Mesenchymal stem cell (in vitro differentiated cells and primary cell): Measurements from ENCODE around the gene APBA1.

Experiments
- DNase-seq: peaks from one replicate; pipeline ENCODE4 v3.0.0-alpha.2; 2013
- H2AFZ ChIP-seq: one replicate; pipeline ENCODE4 v1.6.1; 2013; ENCODE audit warnings: low read depth, mild to moderate bottlenecking, control low read depth, inconsistent platforms, low read length, moderate library complexity
- H2AK5ac ChIP-seq: 2 replicates; pipeline ENCODE4 v1.6.1; 2013; ENCODE audit warnings: low read length, moderate library complexity, mild to moderate bottlenecking, inconsistent platforms; ENCODE audit not compliant: severe bottlenecking
- H2BK120ac ChIP-seq: one replicate; pipeline ENCODE4 v1.6.1; 2013; ENCODE audit warnings: low read depth, mild to moderate bottlenecking, inconsistent platforms, low read length, moderate library complexity
- H2BK12ac ChIP-seq, 2 experiments: one replicate each; pipeline ENCODE4 v1.6.1; 2013; ENCODE audit warnings: inconsistent platforms in 2 of 2, low read length in 2 of 2, mild to moderate bottlenecking in 2 of 2, moderate library complexity in 2 of 2, control low read depth in 1 of 2
- H2BK15ac ChIP-seq: one replicate; pipeline ENCODE4 v1.6.1; 2013; ENCODE audit warnings: mild to moderate bottlenecking, low read depth, inconsistent platforms; ENCODE audit not compliant: poor library complexity, severe bottlenecking
- H2BK5ac ChIP-seq: 2 replicates; pipeline ENCODE4 v1.6.1; 2013; ENCODE audit warnings: low read depth, mild to moderate bottlenecking, low read length, control low read depth, inconsistent platforms; ENCODE audit not compliant: poor library complexity, severe bottlenecking
- H3K14ac ChIP-seq, 2 experiments: one replicate each; pipeline ENCODE4 v1.6.1; 2013; ENCODE audit warnings: inconsistent platforms in 2 of 2, low read length in 2 of 2, control low read depth in 1 of 2, mild to moderate bottlenecking in 1 of 2, moderate library complexity in 1 of 2
- H3K18ac ChIP-seq, 2 experiments: one replicate each; pipeline ENCODE4 v1.6.1; 2013; ENCODE audit warnings: inconsistent platforms in 2 of 2, low read length in 2 of 2, control low read depth in 1 of 2, low read depth in 1 of 2, mild to moderate bottlenecking in 1 of 2
- H3K23ac ChIP-seq, 2 experiments: one replicate each; pipeline ENCODE4 v1.6.1; 2013; ENCODE audit warnings: inconsistent platforms in 2 of 2, low read length in 2 of 2, mild to moderate bottlenecking in 2 of 2, moderate library complexity in 2 of 2, control low read depth in 1 of 2
- H3K27ac ChIP-seq: 2 replicates; pipeline ENCODE4 v1.5.1; 2013; ENCODE audit warnings: mild to moderate bottlenecking, moderate library complexity, low read length, control low read depth, inconsistent platforms; ENCODE audit not compliant: poor library complexity, severe bottlenecking
- H3K27me3 ChIP-seq, 2 experiments: 2 replicates each; pipeline versions ENCODE4 v1.6.1 to v1.7.0; 2013; ENCODE audit warnings: low read length in 2 of 2, mild to moderate bottlenecking in 2 of 2, moderate library complexity in 2 of 2, control low read depth in 1 of 2, inconsistent platforms in 1 of 2; ENCODE audit not compliant: control insufficient read depth in 1 of 2, insufficient read depth in 1 of 2
- H3K36me3 ChIP-seq, 2 experiments: 2 replicates each; pipeline versions ENCODE4 v1.6.1 to v1.7.0; 2013; ENCODE audit warnings: low read length in 2 of 2, control low read depth in 1 of 2, inconsistent platforms in 1 of 2, low read depth in 1 of 2, mild to moderate bottlenecking in 1 of 2; ENCODE audit not compliant: insufficient read depth in 2 of 2, control insufficient read depth in 1 of 2
- H3K4ac ChIP-seq, 2 experiments: one replicate each; pipeline ENCODE4 v1.6.1; 2013; ENCODE audit warnings: inconsistent platforms in 2 of 2, low read length in 2 of 2, mild to moderate bottlenecking in 2 of 2, moderate library complexity in 2 of 2, control low read depth in 1 of 2, low read depth in 1 of 2
- H3K4me1 ChIP-seq: 2 replicates; pipeline ENCODE4 v1.6.1; 2013; ENCODE audit warnings: low read depth, low read length, control low read depth; ENCODE audit not compliant: control insufficient read depth, insufficient read depth
- H3K4me2 ChIP-seq: 2 replicates; pipeline ENCODE4 v1.6.1; 2013; ENCODE audit warnings: low read length, mild to moderate bottlenecking, inconsistent platforms; ENCODE audit not compliant: poor library complexity, severe bottlenecking
- H3K4me3 ChIP-seq, 2 experiments: 2 replicates each; pipeline versions ENCODE4 v1.5.1 to v1.7.0; 2013; ENCODE audit warnings: low read length in 2 of 2, mild to moderate bottlenecking in 2 of 2, control low read depth in 1 of 2, low read depth in 1 of 2; ENCODE audit not compliant: insufficient read depth in 1 of 2
- H3K79me1 ChIP-seq: replicated peaks from 2 replicates; pipeline ENCODE4 v1.6.1; 2013; ENCODE audit warnings: mild to moderate bottlenecking, control low read depth, low read length, inconsistent platforms; ENCODE audit not compliant: poor library complexity, severe bottlenecking
- H3K9ac ChIP-seq: 2 replicates; pipeline ENCODE4 v1.7.0; 2013; ENCODE audit warnings: mild to moderate bottlenecking, low read length, moderate library complexity
- H3K9me3 ChIP-seq: 2 replicates; pipeline ENCODE4 v1.7.0; 2013; ENCODE audit warnings: mild to moderate bottlenecking, low read length; ENCODE audit not compliant: control insufficient read depth
- H4K8ac ChIP-seq: one replicate; pipeline ENCODE4 v1.6.1; 2013; ENCODE audit warnings: inconsistent platforms, mild to moderate bottlenecking, low read length, moderate library complexity
- H4K91ac ChIP-seq: one replicate; pipeline ENCODE4 v1.6.1; 2013; ENCODE audit warnings: mild to moderate bottlenecking, low read length, inconsistent platforms
- WGBS: methylation state at CpG from one replicate; pipeline ENCODE4 v1.1.7; 2013; ENCODE audit warnings: mixed read lengths; 5-methylcytosine and 5-hydroxymethylcytosine counted together

The APBA1 gene

GRCh38 chr9:69554945-69555344 is 117.2 kb downstream of the APBA1 start:
- H3K4me3 ChIP-seq = no peak overlapping the region
- H3K4me2 ChIP-seq = no peak overlapping the region
- H3K27ac ChIP-seq = peak overlapping the region; percentile 86
- WGBS = 61% methylated on average over 4 of the region's 6 CpGs
- H2BK12ac ChIP-seq = no peak overlapping the region
- no peaks in the 10 kb centered on the region for H3K36me3 ChIP-seq
- no peak overlapping the region for H3K18ac ChIP-seq
- peaks cover 2% of the 10 kb centered on the region for H3K4me1 ChIP-seq
- H3K23ac ChIP-seq = no peak overlapping the region
- H3K79me1 ChIP-seq = no peaks in the 10 kb centered on the region
- no peaks in the 10 kb centered on the region for H3K9me3 ChIP-seq
- no peak overlapping the region for H2BK120ac ChIP-seq
- no peak overlapping the region for H4K8ac ChIP-seq
- DNase-seq = peak; percentile 78
- no peak overlapping the region for H3K14ac ChIP-seq
- H3K9ac ChIP-seq = no peak overlapping the region
- H3K4ac ChIP-seq = no peak overlapping the region
- H2BK15ac ChIP-seq = no peak overlapping the region
- no peak overlapping the region for H2BK5ac ChIP-seq
- no peaks in the 10 kb centered on the region for H3K27me3 ChIP-seq
- no peak overlapping the region for H2AK5ac ChIP-seq
- no peak overlapping the region for H4K91ac ChIP-seq
- no peak overlapping the region for H2AFZ ChIP-seq

- H3K27ac ChIP-seq = no peak overlapping the region
- H3K27me3 ChIP-seq = no peaks in the 10 kb centered on the region
- H3K18ac ChIP-seq = peak overlapping the region in 1 of 2 experiments; percentile 30
- H3K23ac ChIP-seq = no peak overlapping the region
- H4K8ac ChIP-seq = no peak overlapping the region
- H3K4me2 ChIP-seq = peak overlapping the region; percentile 37
- H3K9ac ChIP-seq = no peak overlapping the region
- peaks cover 1% of the 10 kb centered on the region for H3K79me1 ChIP-seq
- no peak overlapping the region for H2BK120ac ChIP-seq
- H2AK5ac ChIP-seq = no peak overlapping the region
- no peak overlapping the region for H2BK5ac ChIP-seq
- H4K91ac ChIP-seq = no peak overlapping the region
- H3K36me3 ChIP-seq = no peaks in the 10 kb centered on the region
- H3K9me3 ChIP-seq = no peaks in the 10 kb centered on the region
- no peak overlapping the region for H3K4ac ChIP-seq
- peaks cover 4% of the 10 kb centered on the region for H3K4me1 ChIP-seq
- H2BK12ac ChIP-seq = no peak overlapping the region
- no peak overlapping the region for H3K4me3 ChIP-seq
- no peak overlapping the region for H2BK15ac ChIP-seq
- 47% methylated on average over 4 of the region's 14 CpGs for WGBS
- DNase-seq = peak; percentile 54
- no peak overlapping the region for H2AFZ ChIP-seq
- no peak overlapping the region for H3K14ac ChIP-seq
Observed at GRCh38 chr9:69549310-69550202, 122.6 kb downstream of the APBA1 start.

- Histone ChIP-seq H3K36me3 (no peaks in the 10 kb centered on the region), H3K4me1 (peaks cover 4% of the 10 kb centered on the region), H3K9me3 (no peaks in the 10 kb centered on the region), H3K79me1 (peaks cover 1% of the 10 kb centered on the region), H2AK5ac (no peak overlapping the region), H3K14ac (no peak overlapping the region), H2AFZ (no peak overlapping the region), H4K8ac (no peak overlapping the region), H4K91ac (no peak overlapping the region), H2BK120ac (no peak overlapping the region), H3K4me2 (no peak overlapping the region), H3K4ac (no peak overlapping the region), H3K23ac (no peak overlapping the region), H3K9ac (no peak overlapping the region), H3K27me3 (no peaks in the 10 kb centered on the region), H3K4me3 (no peak overlapping the region), H2BK12ac (no peak overlapping the region), H3K18ac (no peak overlapping the region), H3K27ac (no peak overlapping the region), H2BK5ac (no peak overlapping the region), H2BK15ac (no peak overlapping the region)
- WGBS = 92% methylated on average over 3 of the region's 3 CpGs
- DNase-seq = no peak
Observed at GRCh38 chr9:69548681-69549080, 123.5 kb downstream of the APBA1 start.

- H3K14ac ChIP-seq = no peak overlapping the region
- no peak overlapping the region for H4K8ac ChIP-seq
- H2BK120ac ChIP-seq = no peak overlapping the region
- H2BK12ac ChIP-seq = no peak overlapping the region
- 67% methylated on average over 4 of the region's 4 CpGs for WGBS
- no peaks in the 10 kb centered on the region for H3K36me3 ChIP-seq
- H3K27ac ChIP-seq = no peak overlapping the region
- no peak for DNase-seq
- H3K79me1 ChIP-seq = peaks cover 1% of the 10 kb centered on the region
- no peak overlapping the region for H3K4ac ChIP-seq
- H2AFZ ChIP-seq = no peak overlapping the region
- H3K9ac ChIP-seq = no peak overlapping the region
- H2BK15ac ChIP-seq = no peak overlapping the region
- H3K23ac ChIP-seq = no peak overlapping the region
- H3K4me2 ChIP-seq = no peak overlapping the region
- H4K91ac ChIP-seq = no peak overlapping the region
- H2AK5ac ChIP-seq = no peak overlapping the region
- H3K4me1 ChIP-seq = peaks cover 10% of the 10 kb centered on the region
- H2BK5ac ChIP-seq = no peak overlapping the region
- H3K18ac ChIP-seq = no peak overlapping the region
- H3K27me3 ChIP-seq = no peaks in the 10 kb centered on the region
- H3K9me3 ChIP-seq = no peaks in the 10 kb centered on the region
- H3K4me3 ChIP-seq = no peak overlapping the region
Observed at GRCh38 chr9:69546265-69546664, 125.9 kb downstream of the APBA1 start.
